IMR-90 (cell line): Measurements from ENCODE around the gene FLVCR1. TPM values are rescaled to one million over a fixed set of nuclear protein-coding genes. Genes with fewer than 3 reads are reported as not detected.

Experiments
- ATAC-seq: fragments of 200-7000 bp; cut with Tn5 transposase; 2 replicates; pipeline ENCODE4 v1.9.1; 2020; ENCODE audit warnings: low read depth, mild to moderate bottlenecking, moderate library complexity
- BruUV-seq: library from RNA; stranded (reverse); fragments of 400-500 nt; replicated peaks from 2 replicates; lab custom pipeline; 2021; lab: Mats Ljungman, UMichigan
- CTCF ChIA-PET: fragments of 300-600 bp; formaldehyde crosslinking; extraction: SDS; loops from one replicate; lab custom pipeline; 2021; ENCODE audit warnings: antibody characterized with exemption; lab: Yijun Ruan, JAX
- POLR2A ChIA-PET: fragments of 300-600 bp; sonication (Branson Sonifier 250); formaldehyde crosslinking; loops from one replicate; lab custom pipeline; 2022; ENCODE audit warnings: antibody characterized with exemption; ENCODE audit not compliant: unreplicated experiment; lab: Charles Lee
- DNase-seq: peaks from one replicate; pipeline ENCODE4 v3.0.0; 2013
- H2AFZ ChIP-seq: replicated peaks from 2 replicates; pipeline ENCODE3; 2013; ENCODE audit warnings: low read length, mild to moderate bottlenecking; ENCODE audit not compliant: poor library complexity
- H2AK5ac ChIP-seq: 2 replicates; pipeline ENCODE4 v1.6.1; 2013; ENCODE audit warnings: low read depth, low read length, inconsistent platforms
- H2AK9ac ChIP-seq: replicated peaks from 2 replicates; pipeline ENCODE3; 2013; ENCODE audit warnings: mild to moderate bottlenecking, low read depth, low read length, moderate library complexity; ENCODE audit not compliant: poor library complexity
- H2BK120ac ChIP-seq: 2 replicates; pipeline ENCODE4 v1.6.1; 2013; ENCODE audit warnings: low read depth, low read length, inconsistent platforms
- H2BK15ac ChIP-seq: 3 replicates; pipeline ENCODE4 v1.6.1; 2013; ENCODE audit warnings: low read depth, low read length, inconsistent platforms
- H2BK20ac ChIP-seq: 2 replicates; pipeline ENCODE4 v1.6.1; 2013; ENCODE audit warnings: low read depth, mild to moderate bottlenecking, inconsistent platforms, low read length, moderate library complexity
- H2BK5ac ChIP-seq: 2 replicates; pipeline ENCODE4 v1.6.1; 2013; ENCODE audit warnings: mild to moderate bottlenecking, low read depth, low read length, inconsistent platforms; ENCODE audit not compliant: poor library complexity, severe bottlenecking
- H3K14ac ChIP-seq: replicated peaks from 2 replicates; pipeline ENCODE4 v1.6.1; 2013; ENCODE audit warnings: low read depth, low read length, inconsistent platforms
- H3K18ac ChIP-seq: 2 replicates; pipeline ENCODE4 v1.6.1; 2013; ENCODE audit warnings: low read depth, low read length, control low read depth
- H3K23ac ChIP-seq: 2 replicates; pipeline ENCODE4 v1.6.1; 2013; ENCODE audit warnings: low read depth, low read length, inconsistent platforms
- H3K27ac ChIP-seq: 2 replicates; pipeline ENCODE4 v1.5.1; 2013; ENCODE audit warnings: mild to moderate bottlenecking, control low read depth, low read length; ENCODE audit not compliant: insufficient read depth
- H3K27me3 ChIP-seq: 2 replicates; pipeline ENCODE4 v1.6.1; 2013; ENCODE audit warnings: low read length; ENCODE audit not compliant: control insufficient read depth, insufficient read depth
- H3K36me3 ChIP-seq: 2 replicates; pipeline ENCODE4 v1.6.1; 2013; ENCODE audit warnings: low read length, mixed read lengths; ENCODE audit not compliant: control insufficient read depth, insufficient read depth
- H3K4ac ChIP-seq: 2 replicates; pipeline ENCODE4 v1.6.1; 2013; ENCODE audit warnings: low read depth, low read length, inconsistent platforms
- H3K4me1 ChIP-seq: 2 replicates; pipeline ENCODE4 v1.6.1; 2013; ENCODE audit warnings: low read length, mixed read lengths; ENCODE audit not compliant: control insufficient read depth, insufficient read depth
- H3K4me2 ChIP-seq: 2 replicates; pipeline ENCODE4 v1.6.1; 2013; ENCODE audit warnings: low read depth, mild to moderate bottlenecking, control low read depth, low read length, moderate library complexity
- H3K4me3 ChIP-seq: 2 replicates; pipeline ENCODE4 v1.5.1; 2013; ENCODE audit warnings: low read depth, mild to moderate bottlenecking, control low read depth, low read length, moderate library complexity; ENCODE audit not compliant: insufficient read depth
- H3K56ac ChIP-seq: 2 replicates; pipeline ENCODE4 v1.6.1; 2013; ENCODE audit warnings: low read length, inconsistent platforms; ENCODE audit not compliant: insufficient read depth; ENCODE audit errors: extremely low read depth
- H3K79me1 ChIP-seq, 2 experiments: 2 replicates each; pipeline ENCODE4 v1.6.1; 2013; ENCODE audit warnings: low read length in 2 of 2, inconsistent platforms in 1 of 2, low read depth in 1 of 2
- H3K9ac ChIP-seq: 2 replicates; pipeline ENCODE4 v1.6.1; 2013; ENCODE audit warnings: low read depth, low read length, control low read depth
- H3K9me1 ChIP-seq: 2 replicates; pipeline ENCODE4 v1.6.1; 2013; ENCODE audit warnings: low read length, inconsistent platforms; ENCODE audit not compliant: insufficient read depth
- H3K9me3 ChIP-seq: 2 replicates; pipeline ENCODE4 v1.6.1; 2013; ENCODE audit warnings: low read length; ENCODE audit not compliant: control insufficient read depth, insufficient read depth
- H4K20me1 ChIP-seq: 2 replicates; pipeline ENCODE4 v1.6.1; 2013; ENCODE audit warnings: low read length, inconsistent platforms; ENCODE audit not compliant: insufficient read depth
- H4K5ac ChIP-seq: 2 replicates; pipeline ENCODE4 v1.6.1; 2013; ENCODE audit warnings: mild to moderate bottlenecking, low read depth, low read length, control low read depth
- H4K8ac ChIP-seq, 2 experiments: 2 replicates each; pipeline ENCODE4 v1.6.1; 2013; ENCODE audit warnings: low read depth in 2 of 2, low read length in 2 of 2, control low read depth in 1 of 2, inconsistent platforms in 1 of 2
- H4K91ac ChIP-seq: 2 replicates; pipeline ENCODE4 v1.6.1; 2013; ENCODE audit warnings: low read depth, low read length, inconsistent platforms; ENCODE audit not compliant: insufficient read depth
- BHLHE40 ChIP-seq: fragments of 150-350 bp; IDR thresholded peaks from 2 replicates; pipeline ENCODE4 v1.6.1; 2016; ENCODE audit warnings: mild to moderate bottlenecking, low read depth, low read length
- CHD1 ChIP-seq: IDR thresholded peaks from 2 replicates; pipeline ENCODE4 v1.6.1; 2012; ENCODE audit warnings: low read depth, low read length, improper control_type of control experiment
- ELK1 ChIP-seq: fragments of 150-350 bp; IDR thresholded peaks from 2 replicates; pipeline ENCODE4 v1.6.1; 2016; ENCODE audit warnings: low read depth, mild to moderate bottlenecking, low read length, moderate library complexity, borderline replicate concordance
- FOS ChIP-seq: fragments of 150-350 bp; IDR thresholded peaks from 2 replicates; pipeline ENCODE4 v1.6.1; 2016; ENCODE audit warnings: low read depth, low read length
- MAFK ChIP-seq: IDR thresholded peaks from 2 replicates; pipeline ENCODE4 v1.6.1; 2012; ENCODE audit warnings: low read depth, low read length, improper control_type of control experiment
- MAZ ChIP-seq: IDR thresholded peaks from 2 replicates; pipeline ENCODE4 v1.6.1; 2012; ENCODE audit warnings: low read depth, mild to moderate bottlenecking, low read length, improper control_type of control experiment, moderate library complexity, borderline replicate concordance
- MXI1 ChIP-seq: IDR thresholded peaks from 2 replicates; pipeline ENCODE4 v1.6.1; 2012; ENCODE audit warnings: low read depth, mild to moderate bottlenecking, low read length, moderate library complexity, borderline replicate concordance
- NFE2L2 ChIP-seq: fragments of 150-350 bp; IDR thresholded peaks from 2 replicates; pipeline ENCODE4 v1.6.1; 2016; ENCODE audit warnings: low read depth, mild to moderate bottlenecking, low read length
- POLR2A ChIP-seq: IDR thresholded peaks from 2 replicates; pipeline ENCODE4 v1.6.1; 2012; ENCODE audit warnings: mild to moderate bottlenecking, low read depth, low read length
- RAD21 ChIP-seq: IDR thresholded peaks from 2 replicates; pipeline ENCODE4 v1.6.1; 2012; ENCODE audit warnings: low read length, improper control_type of control experiment
- RCOR1 ChIP-seq: IDR thresholded peaks from 2 replicates; pipeline ENCODE4 v1.6.1; 2012; ENCODE audit warnings: mild to moderate bottlenecking, low read length, improper control_type of control experiment; ENCODE audit not compliant: insufficient replicate concordance
- RFX5 ChIP-seq: IDR thresholded peaks from 2 replicates; pipeline ENCODE4 v1.8.0; 2012; ENCODE audit warnings: low read depth, mild to moderate bottlenecking, low read length, moderate library complexity
- SMC3 ChIP-seq: fragments of 150-350 bp; IDR thresholded peaks from 2 replicates; pipeline ENCODE4 v1.6.1; 2016; ENCODE audit warnings: low read depth, mild to moderate bottlenecking, antibody characterized with exemption, low read length, moderate library complexity
- WGBS, 2 experiments: methylation state at CpG; one replicate each; pipeline versions ENCODE4 v1.1.5 to v1.1.7; 2013; ENCODE audit warnings: missing lambda C conversion rate in 2 of 2; ENCODE audit not compliant: insufficient read length in 1 of 2; ENCODE audit errors: extremely low coverage in 2 of 2; 5-methylcytosine and 5-hydroxymethylcytosine counted together
- dilution Hi-C: fragments of 300-500 bp; cut with HindIII; formaldehyde crosslinking; loops from one replicate; pipeline ENCODE4 v1.14.3; 2018; ENCODE audit warnings: low sequenced_read_pairs; ENCODE audit not compliant: unreplicated experiment
- in situ Hi-C: fragments of 300-500 bp; cut with MboI; formaldehyde crosslinking; loops from 3 replicates; pipeline ENCODE4 v1.14.3; 2019; ENCODE audit warnings: low sequenced_read_pairs, inconsistent platforms, mixed read lengths
- intact Hi-C: fragments of 100-400 bp; cut with micrococcal nuclease; formaldehyde crosslinking; loops from 2 replicates; pipeline ENCODE4 v1.10.0; 2022
- polyA plus RNA-seq, 3 experiments: library from polyadenylated mRNA; depleted of rRNA; stranded (reverse); fragments of >200 nt; gene quantifications; 2 replicates each; pipeline ENCODE4 v1.2.3, GENCODE V29; 2012; ENCODE audit warnings: low replicate concordance in 1 of 3
- total RNA-seq: library from RNA; depleted of rRNA; stranded (reverse); fragments of >200 nt; gene quantifications from 2 replicates; pipeline ENCODE4 v1.2.3, GENCODE V29; 2012

Gene FLVCR1
- total and polyA plus RNA-seq, 2 of the 4 experiments (the other 2 are of a cell fraction), result 2.4 to 3.9 TPM

- no peak overlapping the region for H4K5ac ChIP-seq
- H2AK9ac ChIP-seq, result no peak overlapping the region
- no peak overlapping the region for H2BK120ac ChIP-seq
- no peak overlapping the region for H2AK5ac ChIP-seq
- no peaks in the 10 kb centered on the region for H3K27me3 ChIP-seq
- H4K20me1 ChIP-seq, result no peaks in the 10 kb centered on the region
- DNase-seq (no peak), ATAC-seq (no peak)
- H2BK5ac ChIP-seq, result no peak overlapping the region
- no peak overlapping the region for H3K23ac ChIP-seq
- H3K9me3 ChIP-seq, result peaks cover 20% of the 10 kb centered on the region
- TF ChIP-seq MXI1, result no peak
- TF ChIP-seq RCOR1, result no peak
- no peak for TF ChIP-seq POLR2A
- no peak for TF ChIP-seq SMC3
- TF ChIP-seq FOS, result no peak
- no peak for TF ChIP-seq BHLHE40
- TF ChIP-seq CHD1, result no peak
- TF ChIP-seq RFX5, result no peak
- TF ChIP-seq NFE2L2, result no peak
- TF ChIP-seq RAD21, result no peak
- TF ChIP-seq ELK1, result no peak
- no peak for TF ChIP-seq MAZ
- no peak for TF ChIP-seq MAFK
- no peaks in the 10 kb centered on the region for H3K4me1 ChIP-seq
- CTCF ChIA-PET, result no interaction called here
- in situ Hi-C loops (no loop called here), intact Hi-C loops (no loop called here), dilution Hi-C loops (no loop called here)
- BruUV-seq, result no TSS peak
- no peak overlapping the region for H2AFZ ChIP-seq
- H3K18ac ChIP-seq, result no peak overlapping the region
- no peak overlapping the region for H3K9ac ChIP-seq
- H4K8ac ChIP-seq, result no peak overlapping the region
- no peak overlapping the region for H3K4me2 ChIP-seq
- no peak overlapping the region for H3K4me3 ChIP-seq
- no peak overlapping the region for H3K27ac ChIP-seq
- no peaks in the 10 kb centered on the region for H3K79me1 ChIP-seq
- POLR2A ChIA-PET, result no interaction called here
- H2BK20ac ChIP-seq, result no peak overlapping the region
- H4K91ac ChIP-seq, result no peak overlapping the region
- no peaks in the 10 kb centered on the region for H3K9me1 ChIP-seq
- H3K36me3 ChIP-seq, result no peaks in the 10 kb centered on the region
- H3K56ac ChIP-seq, result no peak overlapping the region
- WGBS, 2 experiments, result 100% methylated on average over 1 of the region's 4 CpGs; no CpG with 5 or more reads in 1 of the 2 experiments
- H3K14ac ChIP-seq, result no peak overlapping the region
- no peak overlapping the region for H2BK15ac ChIP-seq
- no peak overlapping the region for H3K4ac ChIP-seq
Measured at GRCh38 chr1:212827171-212827776, 30.8 kb upstream of the FLVCR1 start.
